ENCODE measurements around the gene CGNL1.

Gene CGNL1

GRCh38 chr15:57386976-57387375 lies 10.7 kb downstream of the CGNL1 start:
- DNase-seq = no peak

- DNase-seq = no peak
Measured at GRCh38 chr15:57387564-57388076, 11.3 kb downstream of the CGNL1 start.

GRCh38 chr15:57388464-57388863 lies 12.2 kb downstream of the CGNL1 start:
- DNase-seq = no peak

GRCh38 chr15:57389991-57390390 lies 13.7 kb downstream of the CGNL1 start:
- DNase-seq = no peak

- DNase-seq = no peak
Measured at GRCh38 chr15:57390583-57390982, 14.3 kb downstream of the CGNL1 start.

- DNase-seq = no peak
Measured at GRCh38 chr15:57391537-57391936, 15.2 kb downstream of the CGNL1 start.

- no peak for DNase-seq
Measured at GRCh38 chr15:57393061-57393460, 16.8 kb downstream of the CGNL1 start.

- DNase-seq = no peak
Measured at GRCh38 chr15:57395292-57395691, 19.0 kb downstream of the CGNL1 start.

GRCh38 chr15:57398336-57398735 lies 22.0 kb downstream of the CGNL1 start:
- DNase-seq = no peak

GRCh38 chr15:57401546-57401945 lies 25.2 kb downstream of the CGNL1 start:
- DNase-seq = no peak

GRCh38 chr15:57403017-57403416 lies 26.7 kb downstream of the CGNL1 start:
- no peak for DNase-seq

GRCh38 chr15:57403566-57404325 lies 27.4 kb downstream of the CGNL1 start:
- DNase-seq = no peak

GRCh38 chr15:57405133-57405532 lies 28.8 kb downstream of the CGNL1 start:
- no peak for DNase-seq

GRCh38 chr15:57406062-57406772 lies 29.9 kb downstream of the CGNL1 start:
- DNase-seq = no peak

- no peak for DNase-seq
Measured at GRCh38 chr15:57410373-57410772, 34.1 kb downstream of the CGNL1 start.

GRCh38 chr15:57411945-57412768 lies 35.9 kb downstream of the CGNL1 start:
- no peak for DNase-seq

GRCh38 chr15:57415602-57416001 lies 39.3 kb downstream of the CGNL1 start:
- DNase-seq = no peak

- no peak for DNase-seq
Measured at GRCh38 chr15:57418635-57419034, 42.3 kb downstream of the CGNL1 start.

- no peak for DNase-seq
Measured at GRCh38 chr15:57419335-57419734, 43.0 kb downstream of the CGNL1 start.

GRCh38 chr15:57421110-57421509 lies 44.8 kb downstream of the CGNL1 start:
- DNase-seq = no peak

- no peak for DNase-seq
Measured at GRCh38 chr15:57421551-57421950, 45.2 kb downstream of the CGNL1 start.

- DNase-seq = no peak
Measured at GRCh38 chr15:57422113-57422754, 45.9 kb downstream of the CGNL1 start.
